HEK293T (cell line): Measurements from ENCODE around the gene MYOD1.

ENCODE experiments used
- CTCF ChIA-PET: fragments of 350-600 bp; formaldehyde crosslinking; extraction: SDS; loops from one replicate; lab custom pipeline; 2021; ENCODE audit warnings: antibody characterized with exemption, inconsistent platforms; lab: Yijun Ruan, JAX
- POLR2A ChIA-PET: fragments of 350-600 bp; formaldehyde crosslinking; extraction: SDS; loops from one replicate; lab custom pipeline; 2020; ENCODE audit warnings: antibody characterized with exemption, inconsistent platforms; lab: Yijun Ruan, JAX
- DNase-seq: peaks from one replicate; pipeline ENCODE4 v3.0.0; 2012; ENCODE audit warnings: mixed read lengths; ENCODE audit errors: extremely low spot score
- ARNT ChIP-seq: fragments of 450-650 bp; IDR thresholded peaks from 2 replicates; pipeline ENCODE4 v1.6.1; 2017; ENCODE audit warnings: mild to moderate bottlenecking
- BHLHE40 ChIP-seq: fragments of 450-650 bp; IDR thresholded peaks from 2 replicates; pipeline ENCODE4 v1.6.1; 2016; ENCODE audit warnings: mild to moderate bottlenecking, moderate library complexity, borderline replicate concordance
- CTBP1 ChIP-seq: fragments of 450-650 bp; IDR thresholded peaks from 2 replicates; pipeline ENCODE4 v1.6.1; 2016; ENCODE audit warnings: borderline replicate concordance
- ELF4 ChIP-seq: fragments of 450-650 bp; IDR thresholded peaks from 2 replicates; pipeline ENCODE4 v1.6.1; 2017; ENCODE audit warnings: antibody characterized with exemption
- FOXA1 ChIP-seq: fragments of 450-650 bp; IDR thresholded peaks from 2 replicates; pipeline ENCODE4 v1.6.1; 2016; ENCODE audit warnings: mild to moderate bottlenecking
- FOXK2 ChIP-seq: fragments of 450-650 bp; IDR thresholded peaks from 2 replicates; pipeline ENCODE4 v1.6.1; 2016; ENCODE audit warnings: mild to moderate bottlenecking
- FOXM1 ChIP-seq: fragments of 450-650 bp; IDR thresholded peaks from 2 replicates; pipeline ENCODE4 v1.6.1; 2017; ENCODE audit warnings: mild to moderate bottlenecking, borderline replicate concordance
- HDGF ChIP-seq: fragments of 450-650 bp; IDR thresholded peaks from 2 replicates; pipeline ENCODE4 v1.6.1; 2017; ENCODE audit warnings: antibody characterized with exemption, borderline replicate concordance
- L3MBTL2 ChIP-seq: fragments of 450-650 bp; conservative IDR thresholded peaks from 2 replicates; pipeline ENCODE4 v1.6.1; 2016; ENCODE audit warnings: mild to moderate bottlenecking
- LEF1 ChIP-seq: fragments of 450-650 bp; IDR thresholded peaks from 2 replicates; pipeline ENCODE4 v1.6.1; 2017; ENCODE audit warnings: mild to moderate bottlenecking, borderline replicate concordance
- NFRKB ChIP-seq: fragments of 450-650 bp; IDR thresholded peaks from 2 replicates; pipeline ENCODE4 v1.6.1; 2016; ENCODE audit warnings: mild to moderate bottlenecking, moderate library complexity
- PKNOX1 ChIP-seq: fragments of 450-650 bp; IDR thresholded peaks from 2 replicates; pipeline ENCODE4 v1.6.1; 2016
- SP1 ChIP-seq: fragments of 450-650 bp; IDR thresholded peaks from 2 replicates; pipeline ENCODE4 v1.6.1; 2017
- SUZ12 ChIP-seq: fragments of 450-650 bp; IDR thresholded peaks from 2 replicates; pipeline ENCODE4 v1.6.1; 2016; ENCODE audit warnings: mild to moderate bottlenecking
- TARDBP ChIP-seq: fragments of 450-650 bp; IDR thresholded peaks from 2 replicates; pipeline ENCODE4 v1.6.1; 2016
- ZNF384 ChIP-seq: fragments of 450-650 bp; IDR thresholded peaks from 2 replicates; pipeline ENCODE4 v1.6.1; 2016

Gene MYOD1

GRCh38 chr11:17745023-17745772, 25.8 kb downstream of the MYOD1 start:
- POLR2A ChIA-PET = no interaction called here

GRCh38 chr11:17746096-17746495, 26.7 kb downstream of the MYOD1 start:
- ChIA-PET CTCF (interaction anchor here (1.2 kb wide), 1 partner anchor 15 kb away, joined by 3 read pairs; no protein-coding TSS in a partner anchor), POLR2A (no interaction called here)
- TF ChIP-seq BHLHE40 = no peak
- no peak for TF ChIP-seq LEF1
- TF ChIP-seq FOXK2 = no peak
- no peak for TF ChIP-seq FOXM1
- no peak for TF ChIP-seq SP1
- TF ChIP-seq NFRKB = no peak
- no peak for TF ChIP-seq TARDBP
- no peak for TF ChIP-seq ZNF384
- DNase-seq = no peak

More at GRCh38 chr11:17745023-17745772, 25.8 kb downstream of the MYOD1 start:
- TF ChIP-seq ARNT (no peak), SP1 (no peak), PKNOX1 (no peak), FOXA1 (no peak), ELF4 (no peak), L3MBTL2 (no peak), ZNF384 (no peak)
- DNase-seq = no peak
- CTCF ChIA-PET = interaction anchor here (0.6 kb wide), 1 partner anchor 115 kb away, joined by 3 read pairs; no protein-coding TSS in a partner anchor

- ChIA-PET POLR2A (no interaction called here), CTCF (interaction anchor here (1.0 kb wide), 2 partner anchors 10 to 19 kb away, joined by 3 to 5 read pairs; no protein-coding TSS in a partner anchor)
- TF ChIP-seq SUZ12 = no peak
- TF ChIP-seq FOXM1 = no peak
- no peak for TF ChIP-seq FOXA1
- no peak for TF ChIP-seq TARDBP
- TF ChIP-seq BHLHE40 = no peak
- no peak for TF ChIP-seq SP1
- no peak for TF ChIP-seq NFRKB
- TF ChIP-seq CTBP1 = no peak
- no peak for TF ChIP-seq HDGF
- no peak for TF ChIP-seq ELF4
- no peak for TF ChIP-seq PKNOX1
- no peak for TF ChIP-seq ZNF384
- TF ChIP-seq ARNT = no peak
- no peak for TF ChIP-seq FOXK2
- TF ChIP-seq LEF1 = no peak
- no peak for TF ChIP-seq L3MBTL2
- no peak for DNase-seq
Observed at GRCh38 chr11:17747131-17747955, 28.0 kb downstream of the MYOD1 start.

- POLR2A ChIA-PET = no interaction called here
- CTCF ChIA-PET = interaction anchor here (1.0 kb wide), 1 partner anchor 19 kb away, joined by 3 read pairs; no protein-coding TSS in a partner anchor
- TF ChIP-seq FOXA1 (no peak), FOXM1 (no peak), BHLHE40 (no peak), L3MBTL2 (no peak), ARNT (no peak), HDGF (no peak), CTBP1 (no peak), SUZ12 (no peak), ELF4 (no peak), NFRKB (no peak), FOXK2 (no peak), SP1 (no peak), PKNOX1 (no peak)
- DNase-seq = no peak
Observed at GRCh38 chr11:17748044-17748443, 28.7 kb downstream of the MYOD1 start.

- TF ChIP-seq FOXK2 = no peak
- TF ChIP-seq BHLHE40 = no peak
- no peak for TF ChIP-seq LEF1
- TF ChIP-seq L3MBTL2 = no peak
- no peak for TF ChIP-seq HDGF
- TF ChIP-seq ZNF384 = no peak
- TF ChIP-seq TARDBP = no peak
- no peak for TF ChIP-seq SP1
- TF ChIP-seq ELF4 = no peak
- no peak for TF ChIP-seq SUZ12
- TF ChIP-seq FOXM1 = no peak
- TF ChIP-seq FOXA1 = no peak
- TF ChIP-seq NFRKB = no peak
- TF ChIP-seq ARNT = no peak
- no peak for TF ChIP-seq CTBP1
- ChIA-PET CTCF (no interaction called here), POLR2A (no interaction called here)
- DNase-seq = no peak
Observed at GRCh38 chr11:17748761-17749721, 29.7 kb downstream of the MYOD1 start.
